ENCODE results near the gene PMVK. TPM values are rescaled to one million over a fixed set of nuclear protein-coding genes. Genes with fewer than 3 reads are reported as not detected.

PMVK gene
- total RNA-seq = 6.3 and 12.3 TPM in 2 replicates

GRCh38 chr1:154936555-154937084 is at the start of gene PMVK:
Gene PMVK, minus strand, starts transcription at chr1:154936719. Its CDS starts 34 bp downstream, at chr1:154936685.

DNA sequence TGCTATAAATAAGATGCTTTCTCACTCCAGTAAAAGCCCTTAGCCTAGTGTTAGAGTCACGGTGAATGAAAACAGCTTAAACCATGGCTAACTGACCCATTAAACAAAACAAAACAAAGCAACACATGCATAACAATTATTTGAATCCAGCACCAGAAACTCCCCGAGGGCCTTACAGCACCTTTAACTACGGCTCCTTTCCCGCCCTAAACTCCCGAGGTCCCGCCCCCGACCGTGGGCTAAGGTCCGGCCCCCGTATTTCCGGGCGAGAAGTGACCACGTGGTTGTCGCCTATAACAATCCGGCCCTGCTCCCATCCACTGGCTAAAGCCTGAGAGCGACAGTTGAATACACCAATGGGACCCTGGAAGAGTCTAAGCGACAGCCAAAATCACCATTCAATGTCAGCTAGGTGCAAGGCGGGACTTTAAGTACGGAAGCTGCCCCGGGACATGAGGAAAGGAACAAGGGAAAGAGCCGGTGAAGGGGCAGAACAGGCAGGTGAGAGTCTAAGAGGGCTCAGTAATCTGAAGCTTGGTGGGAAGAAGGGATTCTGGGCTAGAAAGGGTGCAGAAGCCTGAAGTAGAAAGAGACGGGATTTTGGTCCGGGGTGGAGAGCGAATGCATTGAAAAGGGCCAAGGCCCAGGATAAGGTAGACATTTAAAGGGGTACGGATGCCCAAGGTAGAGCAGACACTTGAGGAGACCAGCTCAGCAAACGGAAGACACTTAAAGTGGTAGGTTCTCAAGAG is 46.6 kb upstream of the PMVK start, which contains the start of gene FLAD1:
FLAD1 (plus strand) TSS at position 448 of the 752 bp plus-strand sequence. CDS start 351 bp downstream, outside the sequence.

DNA sequence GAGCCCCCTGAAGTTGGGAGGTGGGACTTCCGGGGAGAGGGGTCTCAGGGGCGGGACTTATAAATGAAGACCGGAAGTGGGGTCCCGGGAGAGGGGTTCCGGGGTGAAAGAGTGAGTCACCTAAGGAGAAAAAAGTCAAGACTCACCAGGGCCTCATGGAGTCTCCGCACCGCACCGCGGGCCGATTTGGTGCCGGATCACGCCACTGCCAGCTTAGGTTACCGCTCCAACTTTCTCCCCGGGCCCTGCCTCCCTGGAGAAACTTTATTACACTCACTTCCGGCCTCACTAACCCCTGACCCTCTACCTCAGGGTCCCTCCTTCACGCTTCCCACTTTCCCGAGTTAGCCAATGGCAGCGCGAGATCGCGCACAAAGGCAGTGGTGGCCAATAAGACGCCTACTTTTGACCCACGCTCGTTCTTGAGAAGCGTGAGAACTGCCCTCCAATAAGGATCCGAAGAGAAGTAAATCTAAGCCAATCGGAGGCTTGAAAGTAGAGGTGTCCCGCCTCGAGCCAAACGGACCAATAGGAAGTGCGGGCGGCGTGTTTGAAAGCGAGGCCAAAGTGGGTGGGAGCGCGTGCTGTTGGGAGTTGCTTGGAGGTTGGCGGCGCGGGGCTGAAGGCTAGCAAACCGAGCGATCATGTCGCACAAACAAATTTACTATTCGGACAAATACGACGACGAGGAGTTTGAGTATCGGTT is 37.7 kb upstream of the PMVK start, which contains the start of gene CKS1B:
CKS1B (plus strand) TSS at position 580 of the 706 bp plus-strand sequence; CDS start at position 645, 65 bp downstream.

DNA sequence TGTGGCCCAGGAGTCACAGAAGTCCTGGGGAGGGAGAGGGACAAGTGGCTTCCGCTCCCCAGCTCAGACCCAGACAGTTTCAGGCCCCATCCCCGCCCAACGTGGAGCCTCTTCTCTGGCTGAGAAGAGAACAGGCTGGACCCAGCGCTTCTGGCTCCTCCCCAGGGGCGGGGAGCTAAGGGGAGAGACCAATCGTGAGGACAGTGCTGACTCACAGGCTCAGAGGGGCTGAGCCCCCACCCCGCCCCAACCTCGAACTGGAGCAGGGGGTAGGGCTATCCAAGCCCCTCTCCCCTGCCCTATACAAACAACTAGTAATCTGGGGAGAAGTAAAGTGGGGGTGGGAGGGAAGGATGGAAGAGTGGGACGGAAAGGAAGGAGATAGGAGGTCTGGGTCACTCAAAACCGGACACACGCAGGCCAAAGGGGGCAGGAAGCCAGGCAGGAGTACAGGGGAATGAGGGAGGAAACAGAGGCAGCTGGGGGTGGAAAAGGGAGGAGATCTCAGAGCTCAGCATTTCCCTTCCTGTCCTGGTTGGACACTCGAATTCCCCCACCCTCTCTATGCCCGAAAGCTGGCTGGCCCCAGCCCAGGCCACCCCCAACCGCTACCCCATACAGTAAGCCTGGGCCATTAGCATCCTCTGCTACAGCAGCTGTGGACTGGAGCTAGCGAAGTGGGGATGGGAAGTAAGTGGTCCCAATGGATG is 34.3 kb upstream of the PMVK start, which contains the start of gene SHC1:
SHC1 (minus strand) TSS at position 117 of the 710 bp plus-strand sequence. CDS start 221 bp downstream, outside the sequence.

DNA sequence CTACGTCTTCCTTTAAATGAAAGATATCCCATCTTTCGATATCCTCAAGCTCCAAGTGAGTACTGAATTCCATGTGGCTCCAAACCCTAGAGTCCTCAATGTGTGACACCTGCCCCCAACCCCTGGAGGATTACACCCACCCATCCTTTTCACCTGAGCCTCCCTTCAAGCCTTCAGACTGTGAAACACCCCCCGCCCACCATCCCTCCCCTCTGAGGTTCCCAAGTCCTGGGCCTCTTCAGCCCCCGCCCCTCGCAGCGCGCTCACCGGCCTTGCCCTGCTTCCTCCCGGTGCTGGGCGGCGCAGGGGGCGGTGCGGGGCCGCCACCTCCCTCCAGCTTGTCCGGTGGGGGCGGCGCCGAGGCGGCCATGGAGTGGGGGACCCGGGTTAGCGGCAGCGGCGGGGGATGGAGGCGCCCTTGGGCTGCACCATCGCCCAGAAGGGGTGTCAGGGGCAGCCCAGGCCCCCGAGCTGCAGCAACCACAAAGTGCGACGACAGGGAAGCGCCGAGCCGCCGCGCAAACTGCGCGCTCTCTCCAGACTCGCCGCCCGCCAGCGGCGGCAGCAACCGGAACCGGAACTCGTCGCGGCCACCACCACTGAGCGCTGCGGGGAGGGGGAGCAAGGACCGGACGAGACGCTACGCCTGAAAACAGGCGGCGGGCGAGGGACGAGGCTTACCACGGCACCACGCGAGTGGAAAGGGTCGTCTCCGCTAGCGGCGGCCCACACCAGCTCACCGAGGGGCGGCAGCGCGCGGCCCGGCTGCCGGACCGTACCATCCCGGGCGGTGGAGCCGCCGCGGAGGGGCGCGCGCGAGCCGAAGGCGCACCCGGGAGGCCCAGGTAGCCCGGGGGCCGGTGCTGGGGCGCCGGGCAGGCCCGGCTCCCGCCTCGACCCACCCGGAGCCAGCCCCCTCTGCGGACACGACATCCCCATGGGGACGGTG is 25.0 kb upstream of the PMVK start, which contains the start of gene PYGO2:
PYGO2 (minus strand) TSS at position 576 of the 949 bp plus-strand sequence; CDS start at position 370, 206 bp downstream.

DNA sequence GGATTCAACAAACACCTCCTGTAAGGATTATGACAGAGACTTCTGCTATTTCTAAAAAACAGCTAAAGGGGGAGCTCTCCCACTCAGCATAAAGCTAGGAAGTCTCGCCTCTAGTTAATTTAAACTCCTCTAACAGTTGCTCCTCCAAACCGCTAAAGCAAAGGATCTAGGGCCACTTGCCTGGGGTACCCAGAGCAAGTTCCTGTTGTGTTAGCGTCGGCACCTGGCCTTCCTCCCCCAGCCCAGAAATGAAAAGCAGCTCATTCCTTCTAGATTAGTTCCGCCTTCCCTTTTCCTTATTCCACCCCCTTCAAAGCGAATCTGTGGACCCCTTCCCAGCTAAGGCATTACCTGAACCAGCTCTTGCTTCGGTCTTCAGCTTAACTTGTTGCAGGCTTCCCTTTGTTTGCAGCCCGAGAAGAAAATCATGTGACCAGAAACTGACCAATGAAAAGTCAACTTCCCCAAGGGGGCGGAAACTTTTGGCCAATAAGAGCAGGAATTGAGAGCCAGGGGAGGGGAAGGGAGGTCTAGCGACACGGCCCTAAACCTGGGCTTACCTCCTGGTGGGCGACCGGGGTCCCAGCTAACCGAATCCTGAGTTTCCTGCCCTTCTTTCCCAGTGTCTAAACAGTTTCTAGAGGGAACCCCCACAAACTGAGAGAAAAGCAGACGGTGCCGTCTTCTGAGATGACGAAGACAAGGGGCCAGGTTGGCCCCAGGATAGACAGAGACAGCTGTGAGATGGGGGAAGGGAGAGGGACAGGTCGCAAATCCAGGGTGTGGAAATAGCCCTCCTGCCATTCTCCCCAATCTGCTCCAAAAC is 19.4 kb upstream of the PMVK start, which contains the start of gene PBXIP1:
PBXIP1 (minus strand) TSS at position 382 of the 826 bp plus-strand sequence. CDS start 2,378 bp downstream, outside the sequence.

Other genes starting within 250 kb of the PMVK start
- gene KCNN3, start 66.4 kb downstream of the PMVK start, total RNA-seq = 0.09 and 0.12 TPM in 2 replicates
- 55.8 and 72.9 TPM in 2 replicates for gene PBXIP1, start 19.4 kb upstream of the PMVK start, total RNA-seq
- gene PYGO2, start 25.1 kb upstream of the PMVK start, total RNA-seq = 11.3 and 18.2 TPM in 2 replicates
- 188 and 214 TPM in 2 replicates for gene SHC1, start 34.0 kb upstream of the PMVK start, total RNA-seq
- gene CKS1B, start 38.0 kb upstream of the PMVK start, total RNA-seq = 22.6 and 36.2 TPM in 2 replicates
- 18.4 and 18.5 TPM in 2 replicates for gene FLAD1, start 46.6 kb upstream of the PMVK start, total RNA-seq
- not detected in 2 replicates for gene LENEP, start 56.9 kb upstream of the PMVK start, total RNA-seq
- 12.3 and 21.6 TPM in 2 replicates for gene ZBTB7B, start 66.1 kb upstream of the PMVK start, total RNA-seq
- not detected in 2 replicates for gene DCST2, start 97.1 kb upstream of the PMVK start, total RNA-seq
- gene DCST1, start 97.1 kb upstream of the PMVK start, total RNA-seq = not detected in 2 replicates
- gene ADAM15, start 114.6 kb upstream of the PMVK start, total RNA-seq = 94.3 and 109 TPM in 2 replicates
- gene EFNA4, start 127.0 kb upstream of the PMVK start, total RNA-seq = 7.9 and 9.1 TPM in 2 replicates
- 2.3 and 4.9 TPM in 2 replicates for gene EFNA3, start 142.1 kb upstream of the PMVK start, total RNA-seq
- gene EFNA1, start 191.2 kb upstream of the PMVK start, total RNA-seq = 3.6 and 10.2 TPM in 2 replicates
- gene SLC50A1, start 199.1 kb upstream of the PMVK start, total RNA-seq = 34.8 and 37.5 TPM in 2 replicates
- 35.0 and 39.2 TPM in 2 replicates for gene DPM3, start 203.8 kb upstream of the PMVK start, total RNA-seq
- gene KRTCAP2, start 236.6 kb upstream of the PMVK start, total RNA-seq = 149 and 159 TPM in 2 replicates
- gene TRIM46, start 237.1 kb upstream of the PMVK start, total RNA-seq = 1.1 and 1.3 TPM in 2 replicates